ENCODE results near the gene NINL. TPM values are rescaled to one million over a fixed set of nuclear protein-coding genes. Genes with fewer than 3 reads are reported as not detected.

Gene NINL
- total and polyA plus RNA-seq, 4 experiments from 2014 or later, result 0.36 to 4.0 (median 3.4) TPM; not detected in 1

- Histone ChIP-seq H3K36me3 (ENCODE audit: insufficient read depth, low read length) (no peaks in the 10 kb centered on the region), H3K27ac (ENCODE audit: low read depth, low read length) (no peak overlapping the region), H3K4me3 (ENCODE audit: low read length in 2 of 2) (no peak overlapping the region), H3K9me3 (ENCODE audit: control insufficient read depth in 1 of 2, low read length in 2 of 2) (no peaks in the 10 kb centered on the region), H3K27me3 (ENCODE audit: insufficient read depth, low read length) (no peaks in the 10 kb centered on the region), H3K4me1 (ENCODE audit: insufficient read depth, low read length) (no peaks in the 10 kb centered on the region)
- intact Hi-C loops (cut with micrococcal nuclease), result no loop called here
- no peak for DNase-seq
- Mint-ChIP-seq H3K27ac (no peak overlapping the region), H3K27me3 (no peaks in the 10 kb centered on the region), H3K4me1 (no peaks in the 10 kb centered on the region), H3K36me3 (no peaks in the 10 kb centered on the region), H3K9me3 (no peaks in the 10 kb centered on the region), H3K4me3 (no peak overlapping the region)
- ChIA-PET POLR2A (ENCODE audit: partially characterized antibody) (no interaction called here), CTCF (ENCODE audit: partially characterized antibody) (no interaction called here)
Observed at GRCh38 chr20:25493748-25494505, 91.4 kb downstream of the NINL start.

DNA sequence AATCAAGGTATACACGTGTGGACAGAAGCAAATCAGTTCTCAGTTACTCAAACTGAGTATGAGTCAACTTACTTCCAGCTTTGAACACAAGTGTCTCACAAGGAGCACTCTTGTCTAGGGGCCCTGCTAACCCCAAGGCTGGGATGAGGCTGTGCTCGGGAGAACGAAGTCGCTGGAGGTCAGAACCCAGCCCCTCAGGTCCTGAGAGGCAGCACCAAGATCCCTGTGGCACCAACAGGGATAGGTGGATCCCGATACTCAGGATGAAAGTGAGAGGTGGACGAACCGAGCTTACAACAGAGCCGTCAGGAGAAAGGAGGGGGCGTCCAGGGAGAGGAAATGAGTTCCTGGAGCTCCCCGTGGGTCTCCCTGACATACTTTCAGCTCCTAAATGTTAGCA, 92.2 kb downstream of the NINL start:
- no peaks in the 10 kb centered on the region for H3K27me3 ChIP-seq (ENCODE audit: insufficient read depth, low read length)
- no peak for DNase-seq
- no peak overlapping the region for H3K4me3 Mint-ChIP-seq
- intact Hi-C loops (cut with micrococcal nuclease), result no loop called here
- no peaks in the 10 kb centered on the region for H3K9me3 Mint-ChIP-seq
- ChIA-PET CTCF (ENCODE audit: partially characterized antibody) (no interaction called here), POLR2A (ENCODE audit: partially characterized antibody) (no interaction called here)
- H3K27ac ChIP-seq (ENCODE audit: low read depth, low read length), result no peak overlapping the region
- no peak overlapping the region for H3K27ac Mint-ChIP-seq
- H3K4me3 ChIP-seq (ENCODE audit: low read length in 2 of 2), result no peak overlapping the region
- H3K27me3 Mint-ChIP-seq, result no peaks in the 10 kb centered on the region
- H3K36me3 Mint-ChIP-seq, result no peaks in the 10 kb centered on the region
- H3K36me3 ChIP-seq (ENCODE audit: insufficient read depth, low read length), result no peaks in the 10 kb centered on the region
- no peaks in the 10 kb centered on the region for H3K9me3 ChIP-seq (ENCODE audit: control insufficient read depth in 1 of 2, low read length in 2 of 2)
- no peaks in the 10 kb centered on the region for H3K4me1 ChIP-seq (ENCODE audit: insufficient read depth, low read length)
- no peaks in the 10 kb centered on the region for H3K4me1 Mint-ChIP-seq

DNA sequence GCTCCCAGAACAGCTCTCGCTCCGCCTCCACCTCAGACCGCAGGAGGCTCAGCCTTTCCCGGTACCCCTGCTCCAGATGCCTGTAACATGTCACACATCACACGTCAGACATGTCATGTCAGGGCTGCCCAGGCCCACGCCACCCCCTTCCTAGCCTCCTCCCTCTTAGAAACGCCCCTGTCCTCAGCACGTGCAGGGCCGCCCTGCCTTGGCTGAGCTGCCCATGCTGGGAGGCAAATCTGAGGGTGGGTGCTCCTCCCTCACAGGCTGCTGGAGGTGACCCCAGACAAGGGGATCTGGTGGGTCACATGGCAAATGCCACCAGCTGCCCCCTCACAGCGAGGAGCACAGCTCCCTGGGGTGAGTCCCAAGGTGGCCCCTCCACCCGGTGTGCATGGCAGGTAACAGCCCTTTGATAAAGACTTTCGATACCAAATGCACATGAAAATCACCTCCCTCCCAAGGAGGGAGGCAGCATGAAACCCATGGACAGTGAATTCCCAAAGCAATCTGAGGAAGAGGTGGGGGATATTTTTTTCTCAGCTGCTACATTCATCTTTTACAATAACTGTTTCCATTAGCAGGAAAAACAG, 93.8 kb downstream of the NINL start:
- no peaks in the 10 kb centered on the region for H3K36me3 Mint-ChIP-seq
- ChIA-PET CTCF (ENCODE audit: partially characterized antibody) (no interaction called here), POLR2A (ENCODE audit: partially characterized antibody) (no interaction called here)
- H3K27me3 Mint-ChIP-seq, result no peaks in the 10 kb centered on the region
- H3K9me3 ChIP-seq (ENCODE audit: control insufficient read depth in 1 of 2, low read length in 2 of 2), result no peaks in the 10 kb centered on the region
- no peak for DNase-seq
- H3K4me1 ChIP-seq (ENCODE audit: insufficient read depth, low read length), result peaks cover 2% of the 10 kb centered on the region
- H3K4me1 Mint-ChIP-seq, result peaks cover 3 to 5% (median 4%) of the 10 kb centered on the region in 4 donors
- no peak overlapping the region for H3K27ac ChIP-seq (ENCODE audit: low read depth, low read length)
- H3K36me3 ChIP-seq (ENCODE audit: insufficient read depth, low read length), result no peaks in the 10 kb centered on the region
- no peaks in the 10 kb centered on the region for H3K27me3 ChIP-seq (ENCODE audit: insufficient read depth, low read length)
- no peaks in the 10 kb centered on the region for H3K9me3 Mint-ChIP-seq
- no peak overlapping the region for H3K4me3 ChIP-seq (ENCODE audit: low read length in 2 of 2)
- intact Hi-C loops (cut with micrococcal nuclease), result no loop called here
- H3K27ac Mint-ChIP-seq, result no peak overlapping the region
- no peak overlapping the region for H3K4me3 Mint-ChIP-seq

DNA sequence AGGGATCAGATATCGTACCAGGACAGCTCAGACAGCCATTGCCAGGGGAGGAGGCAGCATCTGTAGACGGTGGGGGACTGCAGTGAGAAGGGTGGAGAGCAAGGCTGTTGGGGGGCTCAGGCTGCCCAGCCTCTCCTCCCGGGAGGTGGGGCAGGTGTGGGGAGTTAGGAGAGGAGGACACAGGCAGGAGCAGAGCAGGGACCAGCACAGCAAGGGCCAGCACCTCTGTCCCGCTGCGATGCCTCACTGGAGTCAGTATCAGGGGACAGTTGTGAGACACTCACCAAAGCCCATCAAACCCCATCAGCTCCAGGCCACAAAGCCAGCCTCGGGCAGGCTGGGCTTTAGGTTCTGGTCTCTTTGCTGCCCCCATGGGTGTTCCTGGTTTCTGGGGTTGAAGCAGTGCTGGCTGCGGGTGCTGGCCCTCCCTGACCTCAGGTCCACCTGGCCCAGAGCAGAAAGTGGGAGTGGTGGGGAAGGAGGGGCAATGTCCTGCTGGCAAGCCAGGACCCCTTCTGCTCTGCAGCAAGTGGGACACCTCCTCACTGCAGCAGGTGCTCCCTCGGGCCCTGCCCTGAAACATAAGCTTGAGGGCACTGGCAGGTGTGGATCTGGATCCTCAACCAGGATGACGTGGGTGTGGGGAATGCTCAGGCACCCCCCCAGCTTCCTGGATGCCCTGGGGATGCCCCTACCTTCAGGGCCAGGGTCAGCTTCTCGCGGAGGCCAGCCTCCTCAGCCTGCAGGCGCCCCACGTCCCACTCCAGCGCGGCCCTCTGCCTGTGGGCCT, 94.5 kb downstream of the NINL start:
- no peaks in the 10 kb centered on the region for H3K27me3 Mint-ChIP-seq
- Histone ChIP-seq H3K27me3 (ENCODE audit: insufficient read depth, low read length) (no peaks in the 10 kb centered on the region), H3K27ac (ENCODE audit: low read depth, low read length) (no peak overlapping the region), H3K4me3 (ENCODE audit: low read length in 2 of 2) (no peak overlapping the region), H3K36me3 (ENCODE audit: insufficient read depth, low read length) (no peaks in the 10 kb centered on the region), H3K9me3 (ENCODE audit: control insufficient read depth in 1 of 2, low read length in 2 of 2) (no peaks in the 10 kb centered on the region), H3K4me1 (ENCODE audit: insufficient read depth, low read length) (peaks cover 9% of the 10 kb centered on the region)
- H3K36me3 Mint-ChIP-seq, result no peaks in the 10 kb centered on the region
- no peak overlapping the region for H3K27ac Mint-ChIP-seq
- ChIA-PET CTCF (ENCODE audit: partially characterized antibody) (no interaction called here), POLR2A (ENCODE audit: partially characterized antibody) (no interaction called here)
- H3K4me1 Mint-ChIP-seq, result peaks cover 8 to 11% (median 10%) of the 10 kb centered on the region in 4 donors
- no peaks in the 10 kb centered on the region for H3K9me3 Mint-ChIP-seq
- no peak for DNase-seq
- intact Hi-C loops (cut with micrococcal nuclease), result no loop called here
- no peak overlapping the region for H3K4me3 Mint-ChIP-seq

DNA sequence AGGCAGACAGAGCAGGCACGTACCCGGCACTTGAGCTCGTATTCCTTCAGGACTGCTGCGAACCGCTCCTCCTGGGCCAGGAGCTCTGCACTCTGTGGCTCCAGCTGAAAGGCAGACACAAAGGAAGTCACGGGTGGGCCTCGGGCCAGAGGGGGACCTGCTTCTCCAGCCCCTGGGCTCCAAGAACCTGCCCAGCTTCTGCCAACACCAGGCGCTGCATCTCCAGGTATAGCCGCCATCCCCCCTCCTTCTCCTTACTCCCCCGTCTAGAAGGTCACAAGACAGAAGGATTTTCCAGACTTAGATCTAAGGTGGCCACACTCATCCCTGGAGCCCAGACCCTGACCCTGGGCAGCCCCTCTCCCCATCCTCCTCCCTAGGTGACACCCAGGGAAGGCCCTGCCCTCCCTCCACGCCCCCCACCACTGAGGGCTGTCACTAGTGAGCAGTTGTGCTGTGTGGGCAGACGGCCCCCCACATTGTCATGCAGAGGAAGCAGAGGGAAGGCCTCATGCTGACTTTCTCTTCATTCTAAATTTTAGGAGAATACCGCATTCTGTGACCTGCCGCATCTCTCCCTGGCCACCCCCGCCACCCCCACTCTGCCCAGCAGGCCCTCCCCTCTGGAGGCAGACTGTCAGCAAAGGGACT, 96.0 kb downstream of the NINL start:
- Histone ChIP-seq H3K4me3 (ENCODE audit: low read length in 2 of 2) (no peak overlapping the region), H3K4me1 (ENCODE audit: insufficient read depth, low read length) (peaks cover 24% of the 10 kb centered on the region), H3K27ac (ENCODE audit: low read depth, low read length) (no peak overlapping the region), H3K36me3 (ENCODE audit: insufficient read depth, low read length) (no peaks in the 10 kb centered on the region), H3K27me3 (ENCODE audit: insufficient read depth, low read length) (no peaks in the 10 kb centered on the region), H3K9me3 (ENCODE audit: control insufficient read depth in 1 of 2, low read length in 2 of 2) (no peaks in the 10 kb centered on the region)
- ChIA-PET CTCF (ENCODE audit: partially characterized antibody) (no interaction called here), POLR2A (ENCODE audit: partially characterized antibody) (no interaction called here)
- DNase-seq, result no peak
- Mint-ChIP-seq H3K27me3 (no peaks in the 10 kb centered on the region), H3K36me3 (no peaks in the 10 kb centered on the region), H3K4me3 (no peak overlapping the region), H3K27ac (no peak overlapping the region), H3K9me3 (no peaks in the 10 kb centered on the region), H3K4me1 (peaks cover 19 to 25% (median 23%) of the 10 kb centered on the region in 4 donors)
- intact Hi-C loops (cut with micrococcal nuclease), result no loop called here

- Histone ChIP-seq H3K9me3 (ENCODE audit: control insufficient read depth in 1 of 2, low read length in 2 of 2) (no peaks in the 10 kb centered on the region), H3K27me3 (ENCODE audit: insufficient read depth, low read length) (no peaks in the 10 kb centered on the region), H3K27ac (ENCODE audit: low read depth, low read length) (no peak overlapping the region), H3K36me3 (ENCODE audit: insufficient read depth, low read length) (no peaks in the 10 kb centered on the region), H3K4me1 (ENCODE audit: insufficient read depth, low read length) (peaks cover 33% of the 10 kb centered on the region), H3K4me3 (ENCODE audit: low read length in 2 of 2) (no peak overlapping the region)
- DNase-seq, result no peak
- no peaks in the 10 kb centered on the region for H3K36me3 Mint-ChIP-seq
- ChIA-PET CTCF (ENCODE audit: partially characterized antibody) (no interaction called here), POLR2A (ENCODE audit: partially characterized antibody) (no interaction called here)
- intact Hi-C loops (cut with micrococcal nuclease), result no loop called here
- no peaks in the 10 kb centered on the region for H3K27me3 Mint-ChIP-seq
- no peaks in the 10 kb centered on the region for H3K9me3 Mint-ChIP-seq
- H3K4me3 Mint-ChIP-seq, result no peak overlapping the region
- peaks cover 21 to 37% (median 28%) of the 10 kb centered on the region in 4 donors for H3K4me1 Mint-ChIP-seq
- no peak overlapping the region for H3K27ac Mint-ChIP-seq
Observed at GRCh38 chr20:25487975-25488374, 97.4 kb downstream of the NINL start.

GRCh38 chr20:25487306-25487705, 98.0 kb downstream of the NINL start:
- ChIA-PET CTCF (ENCODE audit: partially characterized antibody) (no interaction called here), POLR2A (ENCODE audit: partially characterized antibody) (no interaction called here)
- Histone ChIP-seq H3K36me3 (ENCODE audit: insufficient read depth, low read length) (no peaks in the 10 kb centered on the region), H3K9me3 (ENCODE audit: control insufficient read depth in 1 of 2, low read length in 2 of 2) (no peaks in the 10 kb centered on the region), H3K4me3 (ENCODE audit: low read length in 2 of 2) (no peak overlapping the region), H3K27me3 (ENCODE audit: insufficient read depth, low read length) (no peaks in the 10 kb centered on the region), H3K27ac (ENCODE audit: low read depth, low read length) (no peak overlapping the region), H3K4me1 (ENCODE audit: insufficient read depth, low read length) (peaks cover 33% of the 10 kb centered on the region)
- Mint-ChIP-seq H3K9me3 (no peaks in the 10 kb centered on the region), H3K4me1 (peaks cover 21 to 37% (median 28%) of the 10 kb centered on the region in 4 donors), H3K4me3 (no peak overlapping the region), H3K27ac (no peak overlapping the region), H3K27me3 (no peaks in the 10 kb centered on the region), H3K36me3 (no peaks in the 10 kb centered on the region)
- no peak for DNase-seq
- intact Hi-C loops (cut with micrococcal nuclease), result no loop called here
